Neural cell (in vitro differentiated cells): ENCODE results near the gene RIBC1.

Source experiments
- CTCF ChIP-seq: fragments of 450-650 bp; IDR thresholded peaks from 2 replicates; pipeline ENCODE4 v1.5.1; 2014; ENCODE audit warnings: antibody characterized with exemption, mild to moderate bottlenecking, moderate library complexity; ENCODE audit not compliant: poor library complexity, severe bottlenecking
- EP300 ChIP-seq: fragments of 450-650 bp; conservative IDR thresholded peaks from 2 replicates; pipeline ENCODE4 v1.6.1; 2014; ENCODE audit warnings: antibody characterized with exemption, mild to moderate bottlenecking, moderate library complexity; ENCODE audit not compliant: poor library complexity, severe bottlenecking
- EZH2 ChIP-seq: fragments of 200-600, 300-800 bp; shearing (Covaris generic), sonication (generic); IDR thresholded peaks from 2 replicates; pipeline ENCODE4 v1.6.1; 2014; ENCODE audit warnings: antibody characterized with exemption, low read length, borderline replicate concordance, mild to moderate bottlenecking; ENCODE audit not compliant: insufficient read depth, poor library complexity, severe bottlenecking
- MXI1 ChIP-seq: fragments of 450-650 bp; conservative IDR thresholded peaks from 2 replicates; pipeline ENCODE4 v1.6.1; 2014; ENCODE audit warnings: antibody characterized with exemption, mild to moderate bottlenecking; ENCODE audit not compliant: poor library complexity, severe bottlenecking
- POLR2AphosphoS5 ChIP-seq: IDR thresholded peaks from 2 replicates; pipeline ENCODE4 v1.6.1; 2012
- RAD21 ChIP-seq: fragments of 450-650 bp; conservative IDR thresholded peaks from 2 replicates; pipeline ENCODE4 v1.6.1; 2014; ENCODE audit warnings: antibody characterized with exemption, mild to moderate bottlenecking, moderate library complexity
- REST ChIP-seq: IDR thresholded peaks from 2 replicates; pipeline ENCODE4 v1.6.1; 2012; ENCODE audit warnings: borderline replicate concordance
- SMC3 ChIP-seq: fragments of 450-650 bp; conservative IDR thresholded peaks from 2 replicates; pipeline ENCODE4 v1.6.1; 2014; ENCODE audit warnings: antibody characterized with exemption, mild to moderate bottlenecking, moderate library complexity; ENCODE audit not compliant: poor library complexity
- TAF1 ChIP-seq: IDR thresholded peaks from 2 replicates; pipeline ENCODE4 v1.6.1; 2012; ENCODE audit warnings: low read depth

DNA sequence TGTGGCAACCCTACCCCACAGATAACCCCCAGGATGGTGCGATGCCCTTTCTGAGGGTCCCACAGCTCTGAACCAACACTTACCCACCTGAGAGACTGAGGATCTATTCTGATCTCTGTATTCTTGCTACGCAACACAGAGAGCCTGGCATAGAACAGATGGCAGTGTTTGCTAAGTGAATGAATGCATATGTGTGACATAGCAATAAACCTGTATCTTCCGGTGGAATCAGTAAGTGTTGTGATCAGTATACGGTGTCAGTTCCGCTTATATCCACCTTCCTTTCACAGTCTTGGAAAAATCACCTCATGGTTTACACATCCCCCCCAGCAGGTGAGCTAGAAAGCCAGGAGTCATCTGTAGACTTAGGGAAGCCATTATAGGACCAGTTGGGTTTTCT lies 17.4 kb downstream of the RIBC1 start:
- TF ChIP-seq CTCF, result no peak
- TF ChIP-seq TAF1, result no peak
- no peak for TF ChIP-seq EZH2
- no peak for TF ChIP-seq REST
- TF ChIP-seq EP300, result no peak
- no peak for TF ChIP-seq POLR2AphosphoS5
- TF ChIP-seq RAD21, result no peak
- TF ChIP-seq MXI1, result no peak
- TF ChIP-seq SMC3, result no peak
